Stimulated activated naive CD8-positive, alpha-beta T cell treated with anti-CD3 and anti-CD28 coated beads, Interleukin-15, Interleukin-2, amounts not matched to agents 100 ng/mL and 50 ng/mL, for 24 hours (primary cell): ENCODE results near the gene HCN3.
"Not testable (repeated sequence)": the region's sequence is repeated elsewhere in the genome, so short reads cannot be mapped to it uniquely, and the experiment has no call there.

Experiments
- H3K27ac Mint-ChIP-seq: one replicate; pipeline ENCODE4 v1.8.0; 2021; ENCODE audit warnings: mild to moderate bottlenecking, mixed read lengths
- H3K27me3 Mint-ChIP-seq: one replicate; pipeline ENCODE4 v1.8.0; 2021; ENCODE audit warnings: mixed read lengths
- H3K36me3 Mint-ChIP-seq: one replicate; pipeline ENCODE4 v1.8.0; 2021; ENCODE audit warnings: low read depth, mixed read lengths
- H3K4me1 Mint-ChIP-seq: one replicate; pipeline ENCODE4 v1.8.0; 2021; ENCODE audit warnings: low read depth, mixed read lengths
- H3K4me3 Mint-ChIP-seq: one replicate; pipeline ENCODE4 v1.8.0; 2021; ENCODE audit warnings: mild to moderate bottlenecking, mixed read lengths
- H3K9me3 Mint-ChIP-seq: one replicate; pipeline ENCODE4 v1.8.0; 2021; ENCODE audit warnings: mixed read lengths

The HCN3 gene

DNA sequence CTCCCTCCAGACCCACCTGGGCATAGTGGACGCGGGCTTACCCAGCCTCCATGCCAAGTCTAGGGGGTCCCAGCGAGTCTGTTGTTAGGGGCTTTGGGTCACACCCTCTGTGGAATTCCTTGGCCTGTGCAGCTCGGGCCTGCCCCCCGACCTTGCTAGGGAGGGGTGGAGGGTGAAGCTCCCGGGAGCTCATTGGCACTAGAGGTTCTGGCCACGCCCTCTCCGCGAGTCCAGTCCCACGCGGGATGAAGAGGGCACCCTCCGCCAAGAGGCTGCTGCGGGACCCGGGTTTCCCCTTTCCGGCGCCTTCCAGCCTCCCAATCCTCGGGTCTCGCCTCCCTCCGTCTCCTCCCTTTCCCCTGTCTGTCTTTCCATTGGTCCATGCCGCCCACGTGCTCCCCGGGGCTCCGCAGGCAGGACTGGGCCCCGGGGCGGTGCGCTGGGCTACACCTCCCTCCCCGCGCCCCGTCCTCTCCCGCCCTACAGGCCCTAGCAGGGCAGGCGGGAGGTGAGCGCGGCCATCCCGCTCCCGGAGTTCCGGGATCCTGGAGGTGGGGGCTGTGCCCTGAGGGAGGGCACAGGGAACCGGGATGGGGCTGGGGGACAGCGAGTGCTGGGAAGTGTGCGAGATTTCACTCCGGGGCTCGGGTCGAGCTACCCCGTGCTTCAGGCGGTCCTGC is 46.9 kb downstream of the HCN3 start:
- H3K4me1 Mint-ChIP-seq, result peaks cover 32% of the 10 kb centered on the region

DNA sequence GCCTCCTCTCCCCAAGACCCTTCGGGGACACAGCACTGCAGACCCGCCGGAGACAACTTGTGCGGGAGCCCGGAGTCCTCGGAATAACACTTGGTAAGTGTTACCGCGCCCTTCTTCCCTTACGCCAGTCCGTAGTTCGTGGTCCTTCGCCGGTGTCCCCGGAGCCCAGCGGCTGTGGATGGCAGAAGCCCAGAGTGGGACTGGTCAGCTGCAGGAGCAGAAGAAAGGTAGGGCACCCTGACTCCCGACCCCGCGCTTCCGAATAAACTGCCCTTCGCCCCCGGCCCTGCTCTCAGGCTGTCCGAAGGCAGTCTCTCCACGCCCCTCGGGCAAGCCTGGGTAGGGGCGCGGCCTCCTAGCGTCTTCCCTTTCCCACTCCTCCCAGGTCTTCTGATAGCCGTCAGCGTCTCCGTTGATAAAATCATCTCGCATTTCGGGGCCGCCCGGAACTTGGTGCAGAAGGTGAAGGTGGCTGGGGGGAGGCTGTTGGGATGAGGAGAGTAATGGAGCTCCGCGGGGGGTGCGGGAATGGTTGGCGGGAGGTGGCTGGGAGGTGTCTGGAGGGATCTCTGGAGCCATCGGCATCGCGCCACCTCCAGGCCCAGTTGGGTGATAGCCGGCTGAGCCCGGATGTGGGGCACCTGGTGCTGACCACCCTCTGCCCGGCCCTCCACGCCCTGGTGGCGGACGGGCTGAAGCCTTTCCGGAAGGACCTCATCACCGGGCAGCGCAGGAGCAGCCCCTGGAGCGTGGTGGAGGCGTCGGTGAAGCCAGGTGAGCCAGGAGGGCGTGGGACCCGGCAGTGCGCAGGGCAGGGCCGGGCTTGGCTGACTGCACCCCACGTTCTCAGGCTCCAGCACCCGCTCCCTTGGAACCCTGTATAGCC is 47.7 kb downstream of the HCN3 start:
- H3K4me3 Mint-ChIP-seq, result peak overlapping the region; percentile 83

More for the DNA sequence above, 46.9 kb downstream of the HCN3 start:
- Mint-ChIP-seq H3K4me3 (peak overlapping the region; percentile 83), H3K36me3 (peaks cover 18% of the 10 kb centered on the region), H3K27me3 (no peaks in the 10 kb centered on the region), H3K27ac (peak overlapping the region; percentile 26), H3K9me3 (no peaks in the 10 kb centered on the region)

DNA sequence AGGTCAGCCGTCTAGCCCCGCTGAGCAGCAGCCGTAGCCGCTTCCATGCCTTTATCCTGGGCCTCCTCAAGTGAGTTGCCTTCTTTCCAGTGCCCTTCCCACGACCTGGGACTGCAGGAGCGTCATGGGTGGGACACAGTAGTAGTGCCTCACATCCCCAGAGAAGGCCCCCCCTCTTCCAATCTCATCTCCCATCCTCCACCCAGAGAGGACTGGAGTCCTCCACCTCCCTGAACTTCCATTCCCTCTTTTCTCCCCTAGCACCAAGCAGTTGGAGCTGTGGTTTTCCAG is 48.3 kb downstream of the HCN3 start:
- Mint-ChIP-seq H3K36me3 (peaks cover 12% of the 10 kb centered on the region), H3K9me3 (no peaks in the 10 kb centered on the region), H3K4me3 (peak overlapping the region; percentile 40), H3K4me1 (peaks cover 22% of the 10 kb centered on the region), H3K27ac (no peak overlapping the region), H3K27me3 (no peaks in the 10 kb centered on the region)

More for the DNA sequence above, 47.7 kb downstream of the HCN3 start:
- Mint-ChIP-seq H3K36me3 (peaks cover 15% of the 10 kb centered on the region), H3K4me1 (peaks cover 28% of the 10 kb centered on the region), H3K27ac (no peak overlapping the region), H3K27me3 (no peaks in the 10 kb centered on the region), H3K9me3 (no peaks in the 10 kb centered on the region)

DNA sequence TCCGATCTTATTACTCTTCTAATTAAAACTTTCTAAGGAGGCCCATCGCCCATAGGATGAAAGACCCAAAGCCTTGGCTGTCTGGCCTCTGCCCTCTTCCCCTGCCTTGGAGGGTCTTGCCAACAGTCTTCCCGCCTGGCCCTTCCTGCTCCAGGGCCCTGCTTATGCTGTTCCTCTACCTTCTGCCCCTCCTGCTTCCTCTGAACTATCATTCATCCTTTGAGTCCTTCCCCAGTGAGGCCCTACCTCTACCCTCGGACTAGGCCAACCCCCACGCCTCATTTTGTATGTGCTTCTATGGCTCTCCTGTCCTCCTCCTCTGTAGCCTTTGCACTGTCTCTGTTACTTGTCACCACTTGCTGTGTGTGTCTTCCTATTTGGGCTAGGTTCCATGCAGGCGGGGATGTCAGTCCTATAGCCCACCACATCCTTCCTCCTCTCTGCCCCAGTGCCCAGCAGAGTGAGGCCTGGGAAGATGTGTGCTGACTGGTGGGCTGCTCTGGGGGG is 48.8 kb downstream of the HCN3 start:
- H3K27ac Mint-ChIP-seq, result no peak overlapping the region
- peaks cover 17% of the 10 kb centered on the region for H3K36me3 Mint-ChIP-seq
- H3K27me3 Mint-ChIP-seq, result no peaks in the 10 kb centered on the region
- no peaks in the 10 kb centered on the region for H3K9me3 Mint-ChIP-seq
- H3K4me3 Mint-ChIP-seq, result peak overlapping the region; percentile 35
- peaks cover 17% of the 10 kb centered on the region for H3K4me1 Mint-ChIP-seq

- peaks cover 20% of the 10 kb centered on the region for H3K36me3 Mint-ChIP-seq
- no peak overlapping the region for H3K4me3 Mint-ChIP-seq
- peaks cover 14% of the 10 kb centered on the region for H3K4me1 Mint-ChIP-seq
- no peak overlapping the region for H3K27ac Mint-ChIP-seq
- H3K9me3 Mint-ChIP-seq, result no peaks in the 10 kb centered on the region
- H3K27me3 Mint-ChIP-seq, result no peaks in the 10 kb centered on the region
These were observed 49.4 kb downstream of the HCN3 start for GRCh38 chr1:155326631-155327037.

DNA sequence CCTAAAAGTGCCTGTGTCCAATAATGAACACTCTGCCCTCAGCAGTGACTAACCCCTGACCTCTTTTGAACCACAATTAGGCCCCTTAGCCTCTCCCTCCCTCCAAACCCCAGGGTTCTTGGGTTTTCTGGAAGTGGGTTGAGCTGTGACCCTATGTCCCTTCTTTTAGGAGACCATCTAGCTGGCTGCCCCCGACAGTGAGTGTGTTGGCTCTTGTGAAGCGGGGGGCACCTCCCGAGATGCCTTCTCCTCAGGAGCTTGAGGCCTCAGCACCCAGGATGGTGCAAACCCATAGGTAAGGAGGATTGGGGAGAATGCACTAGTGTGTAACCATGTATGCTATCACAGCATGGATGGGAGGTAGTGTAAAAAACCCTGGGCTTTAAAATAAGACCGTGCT is 50.7 kb downstream of the HCN3 start:
- no peak overlapping the region for H3K27ac Mint-ChIP-seq
- H3K36me3 Mint-ChIP-seq, result peaks cover 14% of the 10 kb centered on the region
- peaks cover 5% of the 10 kb centered on the region for H3K4me1 Mint-ChIP-seq
- H3K9me3 Mint-ChIP-seq, result no peaks in the 10 kb centered on the region
- H3K27me3 Mint-ChIP-seq, result no peaks in the 10 kb centered on the region
- no peak overlapping the region for H3K4me3 Mint-ChIP-seq

DNA sequence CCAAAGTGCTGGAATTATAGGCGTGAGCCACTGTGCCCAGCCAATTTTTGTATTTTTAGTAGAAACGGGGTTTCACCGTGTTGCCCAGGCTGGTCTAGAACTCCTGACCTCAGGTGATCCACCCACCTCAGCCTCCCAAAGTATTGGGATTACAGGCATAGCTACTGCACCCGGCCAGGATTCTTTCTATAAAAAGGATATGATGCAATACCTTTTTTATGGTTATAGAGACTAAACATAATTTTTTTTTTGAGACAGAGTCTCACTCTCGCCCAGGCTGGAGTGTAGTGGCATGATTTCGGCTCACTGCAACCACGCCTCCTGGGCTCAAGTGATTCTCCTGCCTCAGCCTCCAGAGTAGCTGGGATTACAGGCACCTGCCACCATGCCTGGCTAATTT is 51.6 kb downstream of the HCN3 start:
- H3K9me3 Mint-ChIP-seq, H3K4me3 Mint-ChIP-seq, H3K27ac Mint-ChIP-seq, H3K27me3 Mint-ChIP-seq, H3K4me1 Mint-ChIP-seq: not testable (repeated sequence)
- peaks cover 20% of the 10 kb centered on the region for H3K36me3 Mint-ChIP-seq

GRCh38 chr1:155329980-155330598 is 52.8 kb downstream of the HCN3 start:
- Mint-ChIP-seq H3K27me3 (no peaks in the 10 kb centered on the region), H3K27ac (no peak overlapping the region), H3K4me1 (peaks cover 5% of the 10 kb centered on the region), H3K9me3 (no peaks in the 10 kb centered on the region), H3K36me3 (peaks cover 20% of the 10 kb centered on the region), H3K4me3 (no peak overlapping the region)

DNA sequence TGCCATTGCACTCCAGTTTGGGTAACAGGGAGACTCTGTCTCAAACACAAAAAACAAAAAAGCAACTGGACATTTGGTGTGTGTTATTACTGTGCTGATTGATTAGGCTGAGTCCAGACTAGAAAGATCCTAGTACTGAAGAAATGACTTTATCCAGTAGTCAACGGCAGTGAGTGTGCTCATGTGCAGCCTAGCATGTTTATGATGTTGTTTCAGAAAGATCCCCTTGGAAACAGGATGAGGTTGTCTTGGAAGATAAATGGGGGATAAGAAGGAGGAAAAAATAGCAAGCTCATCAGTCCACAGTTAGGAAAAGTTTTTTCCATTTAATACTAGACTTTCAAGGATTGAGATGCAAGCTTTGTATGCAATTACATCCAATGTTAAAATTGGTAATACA is 57.7 kb downstream of the HCN3 start:
- peaks cover 49% of the 10 kb centered on the region for H3K36me3 Mint-ChIP-seq
- H3K9me3 Mint-ChIP-seq, result no peaks in the 10 kb centered on the region
- peaks cover 6% of the 10 kb centered on the region for H3K4me1 Mint-ChIP-seq
- no peak overlapping the region for H3K4me3 Mint-ChIP-seq
- no peak overlapping the region for H3K27ac Mint-ChIP-seq
- H3K27me3 Mint-ChIP-seq, result no peaks in the 10 kb centered on the region
